K562 (cell line): ENCODE data around the gene PPWD1. TPM values are rescaled to one million over a fixed set of nuclear protein-coding genes. Genes with fewer than 3 reads are reported as not detected.
A peak's percentile ranks its signal among the peaks of the same experiment; 100 is the strongest.

Experiments used
- ARHGAP35 ChIP-seq: fragments of 450-650 bp; IDR thresholded peaks from 2 replicates; pipeline ENCODE4 v1.6.1; 2018; ENCODE audit not compliant: partially characterized antibody
- ARID1B ChIP-seq: fragments of 450-650 bp; IDR thresholded peaks from 2 replicates; pipeline ENCODE4 v1.6.1; 2016; ENCODE audit warnings: antibody characterized with exemption, mild to moderate bottlenecking, inconsistent platforms
- E2F3 ChIP-seq: fragments of 250-450 bp; sonication (Bioruptor Pico); IDR thresholded peaks from 2 replicates; pipeline ENCODE4 v1.4.0; 2020; ENCODE audit warnings: mild to moderate bottlenecking
- EP300 ChIP-seq: IDR thresholded peaks from 2 replicates; pipeline ENCODE4 v1.6.1; 2012; ENCODE audit warnings: low read length, improper control_type of control experiment
- FOXK2 ChIP-seq, 2 experiments: fragments of 450-650 bp; IDR thresholded peaks in 1 of 2; conservative IDR thresholded peaks in 1 of 2; 2 replicates each; pipeline ENCODE4 v1.6.1; 2016; ENCODE audit warnings: low read depth in 2 of 2, mild to moderate bottlenecking in 1 of 2
- GABPB2 ChIP-seq: fragments of 250-450 bp; sonication (Bioruptor Pico); conservative IDR thresholded peaks from 2 replicates; pipeline ENCODE4 v1.5.1; 2021; ENCODE audit warnings: mild to moderate bottlenecking
- ILK ChIP-seq: fragments of 450-650 bp; IDR thresholded peaks from 2 replicates; pipeline ENCODE4 v1.6.1; 2016; ENCODE audit warnings: missing genetic modification characterization, low read depth, mild to moderate bottlenecking, missing compliant biosample characterization, moderate library complexity, borderline replicate concordance
- MAFF ChIP-seq: IDR thresholded peaks from 2 replicates; pipeline ENCODE4 v1.6.1; 2012; ENCODE audit warnings: low read length, improper control_type of control experiment
- MEF2A ChIP-seq: IDR thresholded peaks from 2 replicates; pipeline ENCODE4 v1.6.1; 2011; ENCODE audit warnings: low read depth, mild to moderate bottlenecking, low read length, moderate library complexity; ENCODE audit not compliant: control insufficient read depth
- POLR2AphosphoS5 ChIP-seq: IDR thresholded peaks from 2 replicates; pipeline ENCODE4 v1.6.1; 2011; ENCODE audit warnings: mild to moderate bottlenecking, low read depth, low read length, moderate library complexity; ENCODE audit not compliant: control insufficient read depth, insufficient read depth
- PRPF4 ChIP-seq: fragments of 200-400 bp; formaldehyde crosslinking; IDR thresholded peaks from one replicate; pipeline ENCODE4 v1.6.1; 2017; ENCODE audit warnings: low read length, low read depth, mild to moderate bottlenecking; ENCODE audit not compliant: insufficient read depth, poor library complexity, severe bottlenecking
- RBM22 ChIP-seq: fragments of 200-400 bp; formaldehyde crosslinking; IDR thresholded peaks from 2 replicates; pipeline ENCODE4 v1.6.1; 2018; ENCODE audit warnings: low read length, low read depth; ENCODE audit not compliant: poor library complexity, severe bottlenecking
- SAFB ChIP-seq: fragments of 200-400 bp; formaldehyde crosslinking; IDR thresholded peaks from 2 replicates; pipeline ENCODE4 v1.6.1; 2017; ENCODE audit warnings: low read depth, low read length, borderline replicate concordance
- SIN3A ChIP-seq, 2 experiments: fragments of 150-350 bp in 1 of 2; IDR thresholded peaks; 2 replicates each; pipeline ENCODE4 v1.6.1; 2011 to 2016; ENCODE audit warnings: borderline replicate concordance in 2 of 2, low read depth in 2 of 2, low read length in 2 of 2, mild to moderate bottlenecking in 2 of 2, moderate library complexity in 2 of 2; ENCODE audit not compliant: control insufficient read depth in 1 of 2
- SUPT5H ChIP-seq: fragments of 450-650 bp; IDR thresholded peaks from 2 replicates; pipeline ENCODE4 v1.6.1; 2016
- TAL1 ChIP-seq: fragments of 450-650 bp; IDR thresholded peaks from 2 replicates; pipeline ENCODE4 v1.6.1; 2016; ENCODE audit warnings: mild to moderate bottlenecking
- TSC22D4 ChIP-seq: fragments of 450-650 bp; IDR thresholded peaks from 2 replicates; pipeline ENCODE4 v1.6.1; 2016; ENCODE audit warnings: missing genetic modification characterization, missing biosample characterization, control low read depth
- ZHX1 ChIP-seq: fragments of 150-350 bp; conservative IDR thresholded peaks from 2 replicates; pipeline ENCODE4 v1.6.1; 2014; ENCODE audit warnings: low read length
- ZKSCAN8 ChIP-seq: fragments of 200-800 bp; sonication (Bioruptor generic); IDR thresholded peaks from 2 replicates; pipeline ENCODE4 v1.6.1; 2016; ENCODE audit warnings: missing genetic modification characterization, missing compliant biosample characterization
- polyA plus RNA-seq, 8 experiments: library from polyadenylated mRNA; depleted of rRNA in 4 of 8; stranded (reverse) in 5 of 8; unstranded in 3 of 8; fragments of >200 nt; fragmentation: Nextera tagmentation in 2 of 8; fragmentation: Illumina TruSeq in 1 of 8; extraction: Ambion mirVana in 2 of 8; extraction: Trizol in 1 of 8; gene quantifications; 2 replicates each; pipeline versions ENCODE4 v1.2.1 to v1.2.3, GENCODE V29; 2011 to 2014; ENCODE audit warnings: inconsistent platforms in 1 of 8, missing spikeins in 1 of 8
- total RNA-seq, 7 experiments: library from RNA; depleted of rRNA in 6 of 7; stranded (reverse); fragments of >200 nt in 6 of 7; fragmentation: Illumina TruSeq in 2 of 7; extraction: Trizol in 2 of 7; gene quantifications; 2 replicates each; pipeline versions ENCODE4 v1.2.1 to v1.2.3, GENCODE V29; 2011 to 2021; ENCODE audit warnings: low replicate concordance in 1 of 7
- TF ChIP-seq, protein P1 (sequence below): sonication (generic); formaldehyde crosslinking; IDR thresholded peaks from 2 replicates; pipeline ENCODE4 v1.4.0; 2020; ENCODE audit warnings: mild to moderate bottlenecking, missing genetic modification reagents
- TF ChIP-seq, protein P2 (sequence below): fragments of 250-450 bp; sonication (Bioruptor Pico); IDR thresholded peaks from 2 replicates; pipeline ENCODE4 v1.8.0; 2022; ENCODE audit warnings: moderate library complexity, mild to moderate bottlenecking, inconsistent platforms

PPWD1 gene
- total and polyA plus RNA-seq, 9 of the 15 experiments (the other 6 are each of a cell fraction or from before 2014, with no cell fraction given) = 24.1 to 89.2 (median 51.4) TPM

GRCh38 chr5:65562731-65563701 is at the start of gene PPWD1, which contains the start of gene CENPK (continued):
- TF ChIP-seq PRPF4 (no peak), MEF2A (no peak), FOXK2 (conservative IDR thresholded peaks at IDR 0.05 in 1 of 2, IDR thresholded peaks at IDR 0.05 in 1 of 2; ENCODE audit: low read depth in 2 of 2) (peak; percentile 94 to 95), RBM22 (no peak), TSC22D4 (tag) (no peak), GABPB2 (CRISPR knock-in tag) (no peak), POLR2AphosphoS5 (peak; percentile 89), ARID1B (peak; percentile 25; the same call in 1 of the 2 replicates), TAL1 (no peak), SIN3A (IDR thresholded peaks at IDR 0.05; ENCODE audit: borderline replicate concordance in 2 of 2, control insufficient read depth in 1 of 2, low read depth in 2 of 2, low read length in 2 of 2) (peak in 1 of 2 experiments; percentile 47; a peak in 1 of 4 replicates), EP300 (peak; percentile 25; the same call in 1 of the 2 replicates), SUPT5H (peak; percentile 93), E2F3 (CRISPR knock-in tag) (peak; percentile 90), ARHGAP35 (no peak), SAFB (no peak), ILK (tag) (no peak), MAFF (no peak), ZKSCAN8 (CRISPR knock-in tag) (no peak), ZHX1 (no peak)
- TF ChIP-seq, protein P1, sequence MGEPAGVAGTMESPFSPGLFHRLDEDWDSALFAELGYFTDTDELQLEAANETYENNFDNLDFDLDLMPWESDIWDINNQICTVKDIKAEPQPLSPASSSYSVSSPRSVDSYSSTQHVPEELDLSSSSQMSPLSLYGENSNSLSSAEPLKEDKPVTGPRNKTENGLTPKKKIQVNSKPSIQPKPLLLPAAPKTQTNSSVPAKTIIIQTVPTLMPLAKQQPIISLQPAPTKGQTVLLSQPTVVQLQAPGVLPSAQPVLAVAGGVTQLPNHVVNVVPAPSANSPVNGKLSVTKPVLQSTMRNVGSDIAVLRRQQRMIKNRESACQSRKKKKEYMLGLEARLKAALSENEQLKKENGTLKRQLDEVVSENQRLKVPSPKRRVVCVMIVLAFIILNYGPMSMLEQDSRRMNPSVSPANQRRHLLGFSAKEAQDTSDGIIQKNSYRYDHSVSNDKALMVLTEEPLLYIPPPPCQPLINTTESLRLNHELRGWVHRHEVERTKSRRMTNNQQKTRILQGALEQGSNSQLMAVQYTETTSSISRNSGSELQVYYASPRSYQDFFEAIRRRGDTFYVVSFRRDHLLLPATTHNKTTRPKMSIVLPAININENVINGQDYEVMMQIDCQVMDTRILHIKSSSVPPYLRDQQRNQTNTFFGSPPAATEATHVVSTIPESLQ (CRISPR knock-in tag) = no peak
- TF ChIP-seq, protein P2, sequence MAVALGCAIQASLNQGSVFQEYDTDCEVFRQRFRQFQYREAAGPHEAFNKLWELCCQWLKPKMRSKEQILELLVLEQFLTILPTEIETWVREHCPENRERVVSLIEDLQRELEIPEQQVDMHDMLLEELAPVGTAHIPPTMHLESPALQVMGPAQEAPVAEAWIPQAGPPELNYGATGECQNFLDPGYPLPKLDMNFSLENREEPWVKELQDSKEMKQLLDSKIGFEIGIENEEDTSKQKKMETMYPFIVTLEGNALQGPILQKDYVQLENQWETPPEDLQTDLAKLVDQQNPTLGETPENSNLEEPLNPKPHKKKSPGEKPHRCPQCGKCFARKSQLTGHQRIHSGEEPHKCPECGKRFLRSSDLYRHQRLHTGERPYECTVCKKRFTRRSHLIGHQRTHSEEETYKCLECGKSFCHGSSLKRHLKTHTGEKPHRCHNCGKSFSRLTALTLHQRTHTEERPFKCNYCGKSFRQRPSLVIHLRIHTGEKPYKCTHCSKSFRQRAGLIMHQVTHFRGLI (CRISPR knock-in tag) = no peak
